Measurements from ENCODE around the gene CBFA2T3.

DNA sequence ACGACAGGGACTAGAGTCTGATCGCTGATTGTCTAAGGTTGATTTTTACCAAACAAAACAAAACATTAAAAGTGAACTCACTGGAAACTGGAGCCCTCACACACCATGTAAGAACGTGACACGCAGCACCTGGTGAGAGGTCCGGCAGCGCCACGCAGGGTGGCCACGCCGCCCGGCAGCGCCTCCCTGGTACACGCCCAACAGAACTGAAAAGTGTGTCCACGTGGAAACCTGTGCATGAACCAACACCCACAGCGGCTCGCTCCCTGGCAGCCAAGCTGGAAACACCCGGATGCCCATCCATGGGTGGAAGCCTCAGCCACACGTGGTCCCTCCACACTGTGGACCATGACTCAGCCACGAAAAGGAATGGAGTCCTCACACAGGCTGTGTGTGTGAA, 129.4 kb downstream of the CBFA2T3 start:
- TF ChIP-seq, protein P1, sequence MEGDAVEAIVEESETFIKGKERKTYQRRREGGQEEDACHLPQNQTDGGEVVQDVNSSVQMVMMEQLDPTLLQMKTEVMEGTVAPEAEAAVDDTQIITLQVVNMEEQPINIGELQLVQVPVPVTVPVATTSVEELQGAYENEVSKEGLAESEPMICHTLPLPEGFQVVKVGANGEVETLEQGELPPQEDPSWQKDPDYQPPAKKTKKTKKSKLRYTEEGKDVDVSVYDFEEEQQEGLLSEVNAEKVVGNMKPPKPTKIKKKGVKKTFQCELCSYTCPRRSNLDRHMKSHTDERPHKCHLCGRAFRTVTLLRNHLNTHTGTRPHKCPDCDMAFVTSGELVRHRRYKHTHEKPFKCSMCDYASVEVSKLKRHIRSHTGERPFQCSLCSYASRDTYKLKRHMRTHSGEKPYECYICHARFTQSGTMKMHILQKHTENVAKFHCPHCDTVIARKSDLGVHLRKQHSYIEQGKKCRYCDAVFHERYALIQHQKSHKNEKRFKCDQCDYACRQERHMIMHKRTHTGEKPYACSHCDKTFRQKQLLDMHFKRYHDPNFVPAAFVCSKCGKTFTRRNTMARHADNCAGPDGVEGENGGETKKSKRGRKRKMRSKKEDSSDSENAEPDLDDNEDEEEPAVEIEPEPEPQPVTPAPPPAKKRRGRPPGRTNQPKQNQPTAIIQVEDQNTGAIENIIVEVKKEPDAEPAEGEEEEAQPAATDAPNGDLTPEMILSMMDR (IDR thresholded peaks at IDR 0.05; ENCODE audit: insufficient read depth, low read depth, low read length), result no peak
- no peak for TF ChIP-seq EZH2 (IDR thresholded peaks at IDR 0.05; ENCODE audit: insufficient read depth, low read length)

Measured in astrocyte (in vitro differentiated cells and primary cell).